HG03103 (cell line): Measurements from ENCODE around the gene SMIM44.
A peak's percentile ranks its signal among the peaks of the same experiment; 100 is the strongest.

ENCODE experiments used
- ATAC-seq: cut with Tn5 transposase; IDR thresholded peaks from one replicate; pipeline ENCODE4 v1.9.1; 2021; ENCODE audit warnings: low read depth; ENCODE audit not compliant: unreplicated experiment

SMIM44 gene

DNA sequence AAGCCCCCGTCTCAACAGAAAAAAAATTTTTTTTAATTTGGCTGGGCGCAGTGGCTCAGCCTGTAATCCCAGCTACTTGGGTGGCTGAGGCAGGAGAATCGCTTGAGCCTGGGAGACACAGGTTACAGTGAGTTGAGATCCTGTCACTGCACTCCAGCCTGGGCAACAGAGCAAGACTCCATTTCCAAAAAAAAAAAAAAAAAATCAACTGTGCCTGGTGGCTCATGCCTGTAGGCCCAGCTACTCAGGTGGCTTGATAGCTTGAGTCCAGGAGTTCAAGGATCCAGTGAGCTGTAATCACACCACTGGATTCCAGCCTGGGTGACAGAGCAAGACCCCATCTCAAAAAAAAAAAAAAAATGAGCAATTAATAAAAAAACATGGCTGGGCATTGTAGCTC is 18.5 kb upstream of the SMIM44 start:
- ATAC-seq = no peak

GRCh38 chr19:3500429-3501101 is 17.3 kb upstream of the SMIM44 start, which contains the start of gene DOHH:
Gene DOHH, minus strand, starts transcription at chr19:3500674. Its CDS starts 3,860 bp downstream, at chr19:3496814.
- ATAC-seq = peak; percentile 67

DNA sequence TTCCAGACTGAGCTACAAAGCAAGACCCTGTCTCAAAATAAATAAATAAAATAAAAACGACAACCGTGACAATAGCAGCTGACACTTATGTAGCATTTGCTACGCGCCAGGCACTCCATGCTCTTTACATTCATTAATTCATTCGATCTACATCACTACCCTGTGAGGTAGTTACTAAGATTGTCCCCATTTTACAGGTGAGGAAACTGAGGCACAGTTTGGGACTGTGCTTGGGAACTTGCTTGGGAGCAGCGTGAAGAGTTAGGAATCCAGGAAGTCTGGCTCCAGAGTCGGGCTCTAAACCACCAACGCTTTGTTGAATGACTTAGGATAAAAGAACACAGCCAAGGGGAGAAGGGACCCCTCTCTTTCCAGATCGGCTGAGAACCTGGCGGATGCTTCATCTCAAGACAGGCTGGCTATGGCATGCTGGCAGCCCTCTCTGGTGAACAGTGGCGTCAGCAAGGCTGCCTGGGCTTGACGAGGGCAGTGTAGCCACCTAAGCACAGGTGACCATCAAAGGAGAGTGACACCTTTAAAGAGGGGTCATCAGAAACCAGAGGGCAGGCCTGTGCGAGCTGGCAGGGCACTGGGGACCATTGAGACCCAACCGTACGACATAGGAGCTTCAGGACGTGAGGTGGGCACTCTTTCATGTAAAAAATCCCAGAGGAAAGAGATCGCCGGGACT is 16.6 kb upstream of the SMIM44 start:
- no peak for ATAC-seq

DNA sequence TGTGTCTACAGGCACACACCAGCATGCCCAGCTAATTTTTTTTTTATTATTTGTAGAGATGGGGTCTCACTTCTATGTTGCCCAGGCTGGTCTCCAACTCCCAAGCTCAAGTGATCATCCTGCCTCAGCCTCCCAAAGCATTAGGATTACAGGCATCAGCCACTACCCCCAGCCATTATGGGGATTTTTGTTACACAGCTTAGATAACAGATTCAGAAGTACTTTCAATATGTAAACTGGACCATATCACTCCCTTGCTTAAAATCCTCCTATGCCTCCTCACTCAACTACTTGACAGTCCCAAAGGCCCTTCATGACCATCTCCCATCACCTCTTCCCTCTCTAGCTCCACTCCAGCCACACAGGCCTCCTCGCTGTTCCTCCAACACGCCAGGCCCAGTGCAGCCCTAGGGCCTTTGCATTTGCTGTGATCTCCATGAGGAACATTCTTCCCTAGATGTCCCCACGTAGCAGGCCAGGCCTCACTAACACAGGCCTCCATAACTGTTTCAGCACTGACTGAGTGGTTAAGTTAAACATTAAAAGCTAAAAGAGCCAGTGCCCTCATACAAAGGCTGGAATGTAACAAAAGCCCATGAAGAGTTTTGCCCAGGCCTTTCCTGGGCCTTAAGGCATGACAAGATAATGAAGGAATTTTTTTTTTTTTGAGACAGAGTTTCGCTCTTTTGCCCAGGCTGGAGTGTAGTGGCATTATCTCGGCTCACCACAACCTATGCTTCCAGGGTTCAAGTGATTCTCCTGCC is 14.7 kb upstream of the SMIM44 start:
- no peak for ATAC-seq

GRCh38 chr19:3496392-3497273 is 13.4 kb upstream of the SMIM44 start:
- no peak for ATAC-seq

GRCh38 chr19:3494559-3494958 is 11.3 kb upstream of the SMIM44 start:
- ATAC-seq = no peak

DNA sequence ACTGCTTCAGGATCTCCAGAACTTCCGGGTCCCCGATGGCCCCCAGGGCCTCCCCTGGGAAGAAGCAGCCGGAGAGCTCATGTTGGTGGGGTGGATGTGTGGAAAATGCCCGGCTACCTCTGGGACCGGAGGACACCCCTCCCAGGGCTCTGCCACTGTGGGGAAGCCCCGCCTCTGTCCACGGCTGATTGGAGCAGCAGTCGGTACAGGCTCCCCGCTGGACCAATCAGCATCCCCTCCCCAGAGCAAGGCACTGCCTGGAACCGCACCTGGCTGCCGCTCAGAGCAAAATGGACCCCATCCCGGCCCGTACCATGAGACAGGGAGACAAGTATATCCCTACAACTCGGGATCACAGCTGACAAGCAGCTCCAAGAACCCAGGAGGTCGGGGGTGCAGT is 10.8 kb upstream of the SMIM44 start:
- no peak for ATAC-seq

GRCh38 chr19:3493651-3494050 is 10.4 kb upstream of the SMIM44 start:
- no peak for ATAC-seq

GRCh38 chr19:3492919-3493318 is 9.7 kb upstream of the SMIM44 start:
- ATAC-seq = no peak

DNA sequence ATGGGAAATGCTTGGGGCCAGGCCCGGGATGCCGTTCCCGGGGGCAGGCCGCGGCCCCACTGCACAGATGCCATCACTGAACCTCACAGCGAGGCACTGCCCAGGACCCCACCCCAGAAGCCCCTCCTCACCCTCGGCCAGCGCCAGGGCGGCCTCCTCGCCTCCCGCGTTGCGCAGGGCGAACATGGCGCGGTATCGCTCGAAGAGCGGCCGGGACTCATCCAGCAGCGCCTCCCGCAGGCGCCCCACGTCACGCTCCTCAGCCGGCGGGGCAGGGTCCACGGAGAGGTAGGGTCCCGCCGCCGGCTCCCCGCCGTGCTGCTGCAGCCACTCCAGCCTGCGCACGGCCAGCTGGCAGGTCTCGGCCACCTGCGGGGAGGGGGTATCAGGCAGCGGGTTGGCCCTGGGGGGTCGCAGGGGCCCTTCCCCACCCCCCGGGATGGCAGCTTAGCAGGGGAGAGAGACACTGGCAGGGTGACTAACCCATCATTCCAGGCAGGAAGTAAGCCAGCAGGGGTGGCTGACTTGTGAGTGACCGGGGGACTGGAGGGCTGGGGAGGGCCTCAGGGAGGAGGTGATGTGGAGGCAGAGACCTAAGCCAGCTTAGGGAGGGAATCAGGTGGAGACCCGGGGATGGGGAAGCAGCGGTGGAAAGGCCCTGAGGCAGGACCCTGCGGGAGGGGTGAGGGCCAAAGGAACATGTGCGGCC is 9.0 kb upstream of the SMIM44 start:
- no peak for ATAC-seq

DNA sequence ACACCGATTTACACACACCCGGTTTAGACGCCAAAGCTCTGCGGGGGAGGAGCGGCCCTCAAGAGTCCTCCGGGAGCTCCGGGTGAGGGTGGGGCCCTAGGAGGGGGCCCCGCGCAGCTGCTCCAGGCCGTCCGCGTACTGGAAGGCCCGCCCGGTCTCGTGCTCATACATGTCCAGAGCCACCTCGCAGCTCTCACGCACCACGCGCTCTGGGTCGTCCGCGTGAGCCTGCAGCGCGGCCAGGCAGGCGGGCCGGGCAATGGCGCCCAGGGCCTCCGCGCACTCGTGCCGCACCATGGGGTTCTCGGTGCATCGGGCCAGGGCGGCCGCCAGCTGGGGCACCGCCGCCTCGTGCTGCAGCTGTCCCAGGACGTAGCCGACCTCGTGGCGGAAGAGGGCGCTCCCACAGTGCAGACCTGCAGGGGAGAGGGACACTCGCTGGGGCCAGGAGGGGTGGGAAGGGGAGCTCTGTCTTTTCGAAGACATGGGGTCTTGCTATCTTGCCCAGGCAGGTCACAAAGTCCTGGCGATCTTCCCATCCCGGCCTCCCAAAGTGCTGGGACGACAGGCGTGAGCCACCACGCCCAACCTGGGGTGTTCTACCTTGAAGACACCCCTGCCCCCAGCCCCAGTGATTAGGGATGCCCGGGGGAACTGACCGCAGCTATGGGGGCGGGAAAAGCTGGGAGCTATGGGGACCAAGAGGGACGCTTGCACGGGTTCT is 8.3 kb upstream of the SMIM44 start:
- no peak for ATAC-seq

- no peak for ATAC-seq
Measured at GRCh38 chr19:3482507-3483225, 575 bp downstream of the SMIM44 start.

GRCh38 chr19:3481241-3482090 is 1.8 kb downstream of the SMIM44 start:
- no peak for ATAC-seq

- no peak for ATAC-seq
Measured at GRCh38 chr19:3480383-3481091, 2.7 kb downstream of the SMIM44 start, which contains the start of gene SMIM24. Gene SMIM24, minus strand, starts transcription at chr19:3480525. Its CDS starts 62 bp downstream, at chr19:3480463.

DNA sequence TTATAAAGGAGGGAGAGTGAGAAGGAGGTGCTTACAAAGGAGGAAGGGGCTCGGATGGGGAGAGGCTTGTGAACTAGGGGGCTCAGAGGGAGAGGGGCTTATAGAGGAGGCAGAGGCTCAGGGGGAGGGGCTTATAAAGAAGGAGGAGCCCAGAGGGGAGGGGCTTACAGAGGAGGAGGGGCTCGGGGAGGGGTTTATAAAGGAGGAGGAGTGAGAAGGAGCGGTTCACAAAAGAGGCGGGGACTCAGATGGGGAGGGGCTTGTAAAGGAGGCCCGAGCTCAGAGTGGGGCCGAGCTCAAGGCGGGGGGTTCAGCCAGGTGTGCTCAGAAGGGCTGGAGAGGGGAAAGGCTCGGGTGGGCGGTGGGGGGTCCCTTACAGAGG is 3.4 kb downstream of the SMIM44 start:
- no peak for ATAC-seq

DNA sequence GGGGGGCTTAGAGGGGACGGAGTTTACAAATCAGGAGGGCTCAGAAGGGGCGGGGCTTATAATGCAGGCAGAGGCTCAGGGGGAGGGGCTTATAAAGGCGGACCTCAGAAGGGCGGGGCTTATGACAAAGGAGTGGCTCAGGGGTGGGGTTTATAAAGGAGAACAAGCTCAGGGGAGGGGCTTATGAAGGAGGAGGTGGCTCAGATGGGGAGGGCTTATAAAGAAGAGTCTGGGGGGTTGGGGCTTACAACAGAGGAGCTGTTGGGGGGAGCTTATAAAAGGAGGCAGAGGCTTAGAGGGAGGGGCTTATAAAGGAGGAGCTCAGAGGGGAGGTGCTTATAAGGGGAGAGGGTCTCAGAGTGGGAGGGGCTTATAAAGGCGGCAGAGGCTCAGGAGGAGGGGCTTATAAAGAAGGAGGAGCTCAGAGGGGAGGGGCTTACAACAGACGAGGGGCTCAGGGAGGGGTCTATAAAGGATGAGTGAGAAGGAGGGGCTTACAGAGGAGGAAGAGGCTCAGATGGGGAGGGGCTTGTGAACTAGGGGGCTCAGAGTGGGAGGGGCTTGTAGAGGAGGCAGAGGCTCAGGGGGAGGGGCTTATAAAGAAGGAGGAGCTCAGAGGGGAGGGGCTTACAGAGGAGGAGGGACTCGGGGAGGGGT is 3.9 kb downstream of the SMIM44 start:
- no peak for ATAC-seq
